Measurements from ENCODE around the gene PXYLP1.

- TF ChIP-seq CTCF (IDR thresholded peaks at IDR 0.05 in 4 of 5, conservative IDR thresholded peaks at IDR 0.05 in 1 of 5) = no peak
- no peak for TF ChIP-seq POLR2A (IDR thresholded peaks at IDR 0.05)
Measured at GRCh38 chr3:141240687-141241615, 9.3 kb downstream of the PXYLP1 start.
